Skeletal muscle satellite cell (primary cell): Measurements from ENCODE around the gene EPHB1.
"Not testable (repeated sequence)": the region's sequence is repeated elsewhere in the genome, so short reads cannot be mapped to it uniquely, and the experiment has no call there.

Source experiments
- H3K27me3 ChIP-seq: 2 replicates; pipeline ENCODE4 v1.7.0; 2013; ENCODE audit warnings: low read length; ENCODE audit not compliant: control insufficient read depth, insufficient read depth
- H3K36me3 ChIP-seq: 2 replicates; pipeline ENCODE4 v1.7.0; 2013; ENCODE audit warnings: mild to moderate bottlenecking, control low read depth, low read length; ENCODE audit not compliant: insufficient read depth
- H3K4me1 ChIP-seq: 2 replicates; pipeline ENCODE4 v1.7.0; 2013; ENCODE audit warnings: low read length; ENCODE audit not compliant: control insufficient read depth, insufficient read depth
- H3K4me2 ChIP-seq: 2 replicates; pipeline ENCODE4 v1.7.0; 2013; ENCODE audit warnings: mild to moderate bottlenecking, low read length
- H3K4me3 ChIP-seq: 2 replicates; pipeline ENCODE4 v1.7.0; 2013; ENCODE audit warnings: low read length
- H3K9ac ChIP-seq: 2 replicates; pipeline ENCODE4 v1.7.0; 2013; ENCODE audit warnings: mild to moderate bottlenecking, low read depth, low read length, moderate library complexity
- H3K9me3 ChIP-seq: replicated peaks from 2 replicates; pipeline ENCODE4 v1.7.0; 2013; ENCODE audit warnings: mild to moderate bottlenecking, control low read depth, low read length

Gene EPHB1

GRCh38 chr3:135216659-135217058 is 421.6 kb downstream of the EPHB1 start:
- no peak overlapping the region for H3K9ac ChIP-seq
- H3K4me3 ChIP-seq: no peak overlapping the region
- H3K27me3 ChIP-seq: no peaks in the 10 kb centered on the region
- H3K9me3 ChIP-seq: no peaks in the 10 kb centered on the region
- H3K4me1 ChIP-seq: no peaks in the 10 kb centered on the region
- no peaks in the 10 kb centered on the region for H3K36me3 ChIP-seq
- H3K4me2 ChIP-seq: no peak overlapping the region

- no peaks in the 10 kb centered on the region for H3K27me3 ChIP-seq
- H3K4me2 ChIP-seq: no peak overlapping the region
- no peaks in the 10 kb centered on the region for H3K9me3 ChIP-seq
- H3K4me3 ChIP-seq: no peak overlapping the region
- no peak overlapping the region for H3K9ac ChIP-seq
- H3K4me1 ChIP-seq: no peaks in the 10 kb centered on the region
- H3K36me3 ChIP-seq: no peaks in the 10 kb centered on the region
These were observed 422.7 kb downstream of the EPHB1 start for GRCh38 chr3:135217730-135218129.

- no peaks in the 10 kb centered on the region for H3K36me3 ChIP-seq
- no peaks in the 10 kb centered on the region for H3K4me1 ChIP-seq
- H3K4me2 ChIP-seq: no peak overlapping the region
- no peaks in the 10 kb centered on the region for H3K27me3 ChIP-seq
- H3K9me3 ChIP-seq: no peaks in the 10 kb centered on the region
- no peak overlapping the region for H3K4me3 ChIP-seq
- H3K9ac ChIP-seq: no peak overlapping the region
These were observed 423.2 kb downstream of the EPHB1 start for GRCh38 chr3:135218304-135218703.

- Histone ChIP-seq H3K9ac (no peak overlapping the region), H3K4me3 (no peak overlapping the region), H3K4me2 (no peak overlapping the region), H3K27me3 (no peaks in the 10 kb centered on the region), H3K36me3 (no peaks in the 10 kb centered on the region), H3K9me3 (no peaks in the 10 kb centered on the region), H3K4me1 (no peaks in the 10 kb centered on the region)
These were observed 423.7 kb downstream of the EPHB1 start for GRCh38 chr3:135218782-135219181.

GRCh38 chr3:135224815-135225362 is 429.8 kb downstream of the EPHB1 start:
- Histone ChIP-seq H3K9me3 (no peaks in the 10 kb centered on the region), H3K4me2 (no peak overlapping the region), H3K27me3 (no peaks in the 10 kb centered on the region), H3K4me1 (no peaks in the 10 kb centered on the region), H3K9ac (no peak overlapping the region), H3K36me3 (no peaks in the 10 kb centered on the region), H3K4me3 (no peak overlapping the region)

GRCh38 chr3:135226057-135226456 is 431.0 kb downstream of the EPHB1 start:
- Histone ChIP-seq H3K9ac (no peak overlapping the region), H3K9me3 (no peaks in the 10 kb centered on the region), H3K27me3 (no peaks in the 10 kb centered on the region), H3K4me3 (no peak overlapping the region), H3K36me3 (no peaks in the 10 kb centered on the region), H3K4me1 (no peaks in the 10 kb centered on the region), H3K4me2 (no peak overlapping the region)

- Histone ChIP-seq H3K4me2 (no peak overlapping the region), H3K27me3 (no peaks in the 10 kb centered on the region), H3K36me3 (no peaks in the 10 kb centered on the region), H3K4me3 (no peak overlapping the region), H3K9ac (no peak overlapping the region), H3K9me3 (no peaks in the 10 kb centered on the region), H3K4me1 (no peaks in the 10 kb centered on the region)
These were observed 433.1 kb downstream of the EPHB1 start for GRCh38 chr3:135228201-135228600.

GRCh38 chr3:135229018-135229495 is 434.0 kb downstream of the EPHB1 start:
- Histone ChIP-seq H3K36me3 (no peaks in the 10 kb centered on the region), H3K4me3 (no peak overlapping the region), H3K4me1 (no peaks in the 10 kb centered on the region), H3K27me3 (no peaks in the 10 kb centered on the region), H3K9me3 (no peaks in the 10 kb centered on the region), H3K9ac (no peak overlapping the region), H3K4me2 (no peak overlapping the region)

- Histone ChIP-seq H3K4me2 (no peak overlapping the region), H3K27me3 (no peaks in the 10 kb centered on the region), H3K9ac (no peak overlapping the region), H3K4me1 (no peaks in the 10 kb centered on the region), H3K4me3 (no peak overlapping the region), H3K36me3 (no peaks in the 10 kb centered on the region), H3K9me3 (no peaks in the 10 kb centered on the region)
These were observed 436.7 kb downstream of the EPHB1 start for GRCh38 chr3:135231737-135232136.

- no peaks in the 10 kb centered on the region for H3K36me3 ChIP-seq
- H3K4me2 ChIP-seq: no peak overlapping the region
- H3K9me3 ChIP-seq: no peaks in the 10 kb centered on the region
- no peak overlapping the region for H3K9ac ChIP-seq
- no peak overlapping the region for H3K4me3 ChIP-seq
- no peaks in the 10 kb centered on the region for H3K27me3 ChIP-seq
- no peaks in the 10 kb centered on the region for H3K4me1 ChIP-seq
These were observed 437.2 kb downstream of the EPHB1 start for GRCh38 chr3:135232226-135232625.

GRCh38 chr3:135233476-135233875 is 438.4 kb downstream of the EPHB1 start:
- not testable (repeated sequence) for H3K4me3 ChIP-seq, H3K36me3 ChIP-seq, H3K4me1 ChIP-seq, H3K27me3 ChIP-seq, H3K9ac ChIP-seq, H3K4me2 ChIP-seq, H3K9me3 ChIP-seq

- Histone ChIP-seq H3K9ac (no peak overlapping the region), H3K4me2 (no peak overlapping the region), H3K4me1 (no peaks in the 10 kb centered on the region), H3K4me3 (no peak overlapping the region), H3K9me3 (no peaks in the 10 kb centered on the region), H3K27me3 (no peaks in the 10 kb centered on the region), H3K36me3 (no peaks in the 10 kb centered on the region)
These were observed 440.5 kb downstream of the EPHB1 start for GRCh38 chr3:135235541-135235940.
